Measurements from ENCODE around the gene GSAP.
A peak's percentile ranks its signal among the peaks of the same experiment; 100 is the strongest.
"Not testable (repeated sequence)": the region's sequence is repeated elsewhere in the genome, so short reads cannot be mapped to it uniquely, and the experiment has no call there.

Gene GSAP

DNA sequence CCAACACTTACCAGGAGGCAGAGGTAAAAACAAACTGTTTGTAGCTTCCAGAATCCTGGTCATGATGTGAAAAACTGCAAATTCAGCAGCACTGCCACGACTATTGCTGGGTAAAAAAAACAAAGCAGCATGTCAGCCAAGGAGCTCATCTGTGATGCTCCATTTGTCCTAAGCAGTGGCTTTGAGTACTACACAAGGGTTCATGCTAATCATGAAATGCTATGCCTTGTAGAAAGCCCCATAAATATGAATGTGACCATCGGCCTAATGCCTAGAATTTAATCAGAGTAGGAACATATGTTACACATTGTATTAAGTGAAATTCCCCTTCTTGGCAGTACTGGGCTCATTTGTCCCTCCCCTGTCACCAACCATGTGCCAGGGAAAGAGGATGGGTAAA, 95.4 kb downstream of the GSAP start:
- DNase-seq: no peak

DNA sequence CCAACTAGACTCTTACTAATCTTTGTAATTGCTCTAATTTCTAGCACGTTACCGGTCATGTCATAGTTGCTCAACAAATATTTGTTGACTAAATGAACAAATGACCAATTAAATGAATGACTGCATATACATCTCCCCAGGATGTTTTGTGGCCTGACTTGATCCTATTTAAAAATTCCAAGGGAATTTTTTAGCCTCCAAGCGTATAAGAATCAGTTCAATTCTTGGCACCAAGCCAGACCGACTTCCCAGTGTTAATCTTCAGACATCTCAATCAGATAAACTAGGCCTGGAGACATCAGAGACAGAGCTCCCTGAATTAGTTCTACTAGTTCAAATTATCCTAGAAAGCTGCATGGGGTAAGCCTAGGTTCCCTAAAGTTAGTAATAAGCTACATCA, 96.0 kb downstream of the GSAP start:
- no peak for DNase-seq

DNA sequence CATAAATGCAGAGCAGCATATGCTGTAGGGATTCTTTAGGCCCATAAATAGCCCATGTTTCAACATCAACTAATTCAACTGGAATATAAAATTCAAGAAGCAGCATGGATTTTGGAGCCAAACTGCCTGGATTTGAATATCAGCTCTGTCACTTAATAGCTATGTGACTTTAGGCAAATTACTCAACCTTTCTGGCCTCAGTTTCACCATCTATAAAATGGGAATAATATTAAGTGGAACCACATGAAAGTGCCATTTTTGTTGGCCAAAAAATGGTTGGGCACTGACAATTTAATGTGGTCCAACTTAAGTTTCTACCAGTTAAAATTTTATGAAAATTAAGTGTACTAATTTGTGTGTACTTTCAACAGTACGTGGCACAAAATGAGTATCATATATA, 98.1 kb downstream of the GSAP start:
- DNase-seq: no peak

DNA sequence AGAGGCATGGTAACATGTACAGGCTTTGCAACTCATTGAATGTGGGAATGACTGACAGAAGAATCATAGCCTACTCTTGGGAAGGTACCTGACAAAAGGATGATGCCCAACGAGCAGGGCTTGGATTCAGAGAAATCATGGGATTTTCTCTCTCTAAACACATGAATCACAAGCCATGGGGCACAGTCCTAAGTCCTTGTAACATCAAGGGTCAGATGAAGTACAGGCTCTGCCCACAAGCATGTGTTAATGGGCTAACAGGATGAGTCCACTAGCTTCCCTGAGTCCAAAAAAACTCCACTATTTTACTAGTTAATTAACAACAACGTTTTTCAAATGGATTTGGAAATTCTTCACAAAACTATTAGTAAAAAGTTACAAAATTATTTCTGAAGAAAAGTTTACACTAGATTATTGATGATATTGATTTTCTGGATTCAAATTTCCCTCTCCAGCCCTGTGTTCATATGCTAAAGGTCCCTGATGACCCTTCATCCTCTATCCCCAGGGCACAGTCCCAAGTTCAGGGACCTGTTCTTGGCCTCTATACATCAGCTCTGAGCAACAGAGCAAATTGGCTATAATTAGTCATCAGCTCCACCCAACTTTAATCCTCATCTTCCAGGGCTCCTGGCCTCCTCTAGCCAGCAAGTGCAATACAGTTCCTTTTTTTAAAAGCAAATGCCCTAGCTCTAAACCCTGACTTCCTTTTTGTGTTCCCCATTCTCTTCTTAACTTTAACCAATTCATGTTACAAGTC, 99.8 kb downstream of the GSAP start:
- DNase-seq: no peak

DNA sequence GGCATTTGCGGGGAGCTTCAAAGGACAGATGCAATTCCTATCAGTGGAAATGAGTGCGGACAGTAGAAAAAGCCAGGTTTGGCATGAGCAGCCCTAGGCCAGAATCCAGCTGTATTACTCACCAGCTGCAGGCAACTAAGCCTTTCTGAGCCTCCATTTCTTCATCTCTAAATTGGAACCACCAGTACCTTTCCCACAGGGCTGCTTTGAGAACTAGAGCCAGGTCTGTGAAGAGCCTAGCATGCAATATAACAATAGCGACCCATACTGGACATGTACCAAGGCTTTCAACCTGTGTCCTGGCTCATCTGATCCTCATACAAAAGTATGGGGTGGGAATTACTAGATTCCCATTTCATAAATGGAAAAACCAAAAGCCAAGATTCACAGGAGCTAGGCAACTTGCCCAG, 101.0 kb downstream of the GSAP start:
- DNase-seq: peak; percentile 20

DNA sequence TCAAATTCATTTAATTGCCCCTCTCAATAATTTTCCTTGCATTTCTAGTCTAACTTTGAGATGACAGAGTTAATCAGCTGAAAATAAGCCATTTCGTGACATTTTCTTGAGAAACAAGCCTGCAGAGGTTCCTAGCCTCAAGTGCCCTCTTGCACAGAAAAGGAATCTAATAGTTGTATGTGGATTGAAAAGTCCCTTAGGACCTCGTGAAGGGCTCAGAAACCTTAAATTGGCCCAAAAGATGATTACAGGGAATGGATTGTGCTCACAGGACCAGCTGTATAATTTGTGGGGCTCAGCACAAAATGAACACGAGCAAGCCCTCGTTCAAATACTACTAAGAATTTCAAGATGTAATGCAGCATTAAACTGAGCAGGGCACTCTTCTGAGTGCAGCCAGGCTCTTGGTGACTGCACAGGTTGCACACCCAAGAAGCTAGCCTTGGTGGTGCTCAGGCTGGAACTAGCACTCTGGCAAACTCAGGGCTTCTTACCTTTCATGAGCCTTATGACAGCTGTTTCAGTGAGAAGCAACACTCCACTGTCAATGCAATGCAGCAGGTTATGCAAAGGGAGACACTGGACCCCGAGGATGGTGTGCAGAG, 102.2 kb downstream of the GSAP start:
- no peak for DNase-seq

DNA sequence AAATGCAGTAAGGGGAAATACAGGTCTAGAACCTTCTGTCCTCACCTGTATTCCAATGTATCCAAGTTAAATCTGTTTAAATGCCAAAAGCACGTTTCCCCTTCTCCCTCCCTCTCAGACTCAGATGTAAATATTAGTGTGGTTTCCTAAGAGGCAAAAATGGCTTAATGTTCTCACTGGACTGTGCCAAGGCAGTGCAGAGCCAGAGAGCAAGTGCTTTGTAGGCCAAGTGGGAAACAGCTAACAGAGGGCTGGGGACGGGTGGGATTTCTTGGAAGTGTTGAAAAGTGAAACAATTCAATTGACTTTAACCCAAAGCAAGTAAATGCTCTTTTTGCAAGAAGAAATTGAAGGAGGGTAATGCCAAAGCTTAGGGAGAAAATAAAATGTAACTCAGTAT, 103.1 kb downstream of the GSAP start:
- no peak for DNase-seq

DNA sequence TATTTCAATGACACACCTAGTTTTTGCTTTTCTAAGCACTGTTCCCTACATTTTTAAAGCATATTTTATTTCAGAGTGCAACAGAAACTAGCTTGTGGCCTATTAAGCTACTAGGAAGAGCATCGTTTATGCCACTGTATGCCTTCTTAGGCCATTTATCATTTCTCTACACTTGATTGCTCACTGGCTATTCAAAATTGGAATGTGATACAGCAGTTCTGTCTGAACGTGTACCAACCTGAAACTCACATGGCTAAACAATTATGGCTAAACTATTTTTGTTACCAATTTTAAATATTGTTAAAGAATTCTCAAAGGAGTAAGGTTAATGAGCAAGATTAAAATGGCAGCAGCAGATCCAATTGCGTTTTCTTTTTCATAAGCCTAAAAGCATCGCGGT, 105.2 kb downstream of the GSAP start:
- DNase-seq: no peak

DNA sequence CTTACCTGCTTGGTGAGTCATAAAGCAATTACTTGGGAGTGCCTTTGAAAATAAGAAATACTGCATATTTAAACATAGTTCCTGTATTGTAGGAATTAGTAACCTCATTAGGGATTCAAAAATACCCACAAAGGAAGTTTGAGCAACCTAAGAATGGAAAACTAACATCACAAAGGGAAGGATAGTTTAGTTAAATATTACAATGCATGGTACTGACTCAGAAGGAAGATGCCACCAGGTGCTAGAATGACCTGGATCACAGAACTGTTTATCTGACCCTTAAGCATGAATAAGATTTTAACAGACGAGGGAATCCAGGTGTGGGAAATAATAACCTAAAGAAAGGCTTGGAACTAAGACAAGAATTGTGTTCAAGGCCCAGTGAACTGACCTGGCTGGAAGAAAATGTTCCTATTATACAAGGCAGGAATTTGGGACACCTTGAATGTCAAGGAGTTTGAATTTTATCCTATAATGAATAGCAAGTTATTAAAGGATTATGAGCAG, 106.4 kb downstream of the GSAP start:
- no peak for DNase-seq

DNA sequence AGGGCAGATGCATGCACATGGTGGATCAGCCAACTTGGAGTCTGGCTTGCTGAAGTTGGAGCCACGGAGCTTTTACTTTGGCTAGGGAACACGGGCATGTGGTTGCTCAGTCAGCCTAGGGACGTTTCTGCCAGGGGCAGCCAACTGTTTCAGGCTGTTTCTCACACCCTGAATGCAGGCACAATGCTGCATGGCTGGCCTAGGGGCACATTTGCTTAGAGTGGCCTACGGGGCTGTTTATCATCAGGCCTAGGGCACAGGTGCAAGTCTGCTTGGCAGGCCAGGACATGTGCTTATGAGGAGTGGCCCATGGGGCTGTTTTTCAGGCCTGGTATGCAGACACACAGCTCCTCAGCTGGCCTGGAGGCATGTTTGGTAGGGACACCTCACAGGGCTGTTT, 107.4 kb downstream of the GSAP start:
- no peak for DNase-seq

DNA sequence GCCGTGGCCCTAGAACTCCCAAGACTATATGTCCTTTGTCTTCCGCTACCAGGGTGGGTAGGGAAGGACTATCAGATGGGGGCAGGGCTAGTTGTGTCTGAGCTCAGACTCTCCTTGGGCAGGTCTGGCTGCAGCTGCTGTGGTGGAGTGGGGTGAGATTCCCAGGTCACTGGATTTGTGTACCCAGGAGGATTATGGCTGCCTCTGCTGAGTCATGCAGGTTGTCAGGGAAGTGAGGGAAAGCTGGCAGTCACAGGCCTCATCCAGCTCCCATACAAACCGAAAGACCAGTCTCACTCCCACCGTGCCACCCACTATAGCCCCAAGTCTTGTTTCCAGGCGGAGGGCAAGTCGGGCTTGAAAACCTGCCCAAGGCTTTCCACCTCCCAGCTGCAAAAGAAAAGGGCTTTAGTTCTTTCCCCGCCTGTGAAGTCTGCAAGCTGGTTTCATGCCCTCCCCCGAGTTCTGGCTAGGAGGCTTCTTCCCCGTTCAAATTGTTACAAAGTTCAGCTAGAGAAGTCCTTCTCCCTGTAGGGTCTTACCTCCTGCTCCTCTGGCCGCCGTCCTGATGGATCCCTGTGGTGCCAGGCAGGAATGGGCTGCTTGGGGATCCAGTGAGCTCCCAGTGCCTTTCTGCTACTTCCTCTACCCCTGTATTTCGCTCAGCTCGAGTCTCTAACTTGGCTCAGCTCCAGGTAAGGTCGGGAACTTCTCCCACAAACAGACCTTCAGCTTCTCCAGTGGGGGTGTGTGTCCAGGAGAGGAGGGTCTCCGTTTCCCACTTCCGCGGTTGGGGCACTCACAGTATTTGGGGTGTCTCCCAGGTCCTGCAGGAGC, 109.7 kb downstream of the GSAP start:
- no peak for DNase-seq

DNA sequence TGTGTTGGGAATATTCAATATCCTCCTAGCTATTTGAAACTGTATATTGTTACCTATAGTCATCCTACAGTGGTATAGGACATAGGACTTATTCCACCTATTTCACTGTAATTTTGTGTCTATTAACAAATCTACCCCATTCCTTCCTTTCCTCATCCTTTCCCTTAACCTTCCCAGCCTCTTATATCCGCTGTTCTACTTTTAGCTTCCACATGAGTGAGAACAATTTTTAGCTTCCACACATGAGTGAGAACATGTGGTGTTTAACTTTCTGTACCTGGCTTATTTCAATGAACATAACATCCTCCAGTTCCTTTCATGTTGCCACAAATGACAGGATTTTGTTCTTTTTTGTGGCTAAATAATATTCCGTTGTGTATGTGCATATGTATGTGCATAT, 120.6 kb downstream of the GSAP start:
- no peak for DNase-seq

DNA sequence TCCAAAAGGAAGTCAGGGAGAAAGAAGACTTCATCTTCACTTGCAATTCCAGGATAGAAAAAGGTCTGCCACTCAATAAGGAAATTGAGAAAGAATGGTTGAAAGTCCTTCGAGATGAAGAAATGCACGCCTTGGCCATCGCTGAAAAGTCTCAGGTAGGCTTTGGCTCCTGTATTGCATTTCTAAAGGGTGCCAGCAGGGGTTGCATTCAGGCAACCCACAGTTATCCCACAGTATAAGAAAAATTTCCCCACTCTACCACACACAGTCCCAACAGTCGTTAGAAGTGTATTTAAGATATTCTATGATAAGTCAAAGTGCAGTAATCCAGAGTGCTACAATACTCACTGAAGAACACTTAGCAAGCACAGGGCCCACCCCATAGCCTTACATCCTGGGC, 123.1 kb downstream of the GSAP start:
- no peak for DNase-seq

DNA sequence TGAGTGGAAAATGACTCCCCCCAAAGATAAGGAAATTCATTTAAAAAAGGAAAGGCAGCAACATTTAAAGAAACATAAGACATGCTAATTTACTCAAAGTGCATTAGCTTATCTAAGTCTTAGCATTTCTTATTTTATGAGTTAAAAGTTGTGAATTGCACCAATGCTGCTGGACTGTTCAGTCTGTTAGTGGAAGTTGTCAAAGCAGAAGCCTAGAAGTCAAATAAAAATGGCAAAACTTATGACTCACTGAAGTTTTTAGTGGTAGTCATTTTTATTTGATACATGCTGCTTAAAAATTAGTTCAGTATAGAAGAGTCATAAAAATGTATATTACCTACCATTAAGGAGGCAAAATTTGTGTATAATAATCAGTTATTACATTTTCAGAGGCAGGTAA, 125.7 kb downstream of the GSAP start:
- DNase-seq: no peak

DNA sequence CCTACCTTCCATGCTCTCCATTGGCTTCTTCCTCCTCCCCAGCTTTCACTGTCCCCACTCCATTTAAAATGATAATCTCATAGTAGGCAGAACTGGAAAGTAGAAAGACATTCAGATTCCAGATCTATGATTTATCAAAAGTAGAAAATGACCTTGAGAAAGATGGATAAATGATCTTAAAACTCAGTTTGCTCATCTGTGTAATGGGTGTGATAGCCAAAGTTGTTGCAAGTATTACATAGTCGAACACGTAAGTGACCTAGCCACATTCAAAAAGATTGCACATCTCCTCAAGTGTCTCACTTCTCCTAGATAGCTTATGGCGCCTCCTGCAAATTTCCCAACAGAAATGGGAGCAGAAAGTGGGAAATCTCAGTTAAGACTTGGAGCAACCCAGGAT, 126.8 kb downstream of the GSAP start:
- DNase-seq: no peak

DNA sequence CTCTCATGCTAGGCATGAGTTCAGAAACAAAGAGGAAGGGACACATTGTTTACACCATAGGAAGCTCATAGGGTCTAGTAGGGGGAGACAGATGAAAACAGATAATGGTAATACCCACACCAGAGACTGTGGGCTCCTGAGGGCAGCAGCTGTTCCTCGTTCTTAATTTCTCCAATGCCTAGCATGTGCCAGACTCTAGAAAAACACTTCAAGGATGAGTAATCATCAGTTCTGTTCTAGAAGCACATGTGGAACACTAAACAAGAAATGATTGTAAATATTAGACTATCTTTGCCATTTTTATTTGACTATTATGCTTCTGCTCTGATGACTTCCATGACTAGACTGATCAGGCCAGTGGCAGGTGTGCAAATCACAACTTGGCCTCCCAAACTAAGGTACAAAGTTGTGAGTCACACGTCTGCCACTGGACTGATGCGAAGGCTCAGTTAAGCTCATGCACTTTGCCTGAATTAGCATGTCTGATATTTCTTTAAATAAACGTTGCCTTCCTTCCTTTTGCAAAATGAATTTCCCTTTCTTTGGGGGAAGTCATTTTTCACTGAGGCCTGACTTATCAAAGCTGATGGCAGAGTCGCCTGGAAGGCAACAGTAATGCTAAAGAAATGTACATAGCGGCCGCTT, 127.4 kb downstream of the GSAP start:
- no peak for DNase-seq

DNA sequence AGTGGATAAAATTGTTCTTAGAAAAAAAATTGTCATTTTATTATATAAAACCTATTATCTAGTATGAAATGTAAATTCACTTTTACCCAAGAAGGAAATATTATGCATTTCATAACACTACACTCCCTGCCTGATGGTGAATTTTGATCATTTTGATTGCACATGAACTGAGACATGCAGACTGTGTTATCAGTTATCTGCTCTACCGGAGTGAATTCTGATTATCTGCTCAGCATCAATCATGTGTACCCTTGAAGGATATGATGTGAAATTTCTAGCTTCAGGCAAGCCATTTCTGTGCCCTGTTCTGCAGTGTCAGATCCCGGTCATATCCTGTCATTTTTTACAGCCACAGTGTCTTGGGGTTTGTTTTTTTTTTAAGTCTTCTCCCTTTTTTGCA, 131.5 kb downstream of the GSAP start:
- no peak for DNase-seq

DNA sequence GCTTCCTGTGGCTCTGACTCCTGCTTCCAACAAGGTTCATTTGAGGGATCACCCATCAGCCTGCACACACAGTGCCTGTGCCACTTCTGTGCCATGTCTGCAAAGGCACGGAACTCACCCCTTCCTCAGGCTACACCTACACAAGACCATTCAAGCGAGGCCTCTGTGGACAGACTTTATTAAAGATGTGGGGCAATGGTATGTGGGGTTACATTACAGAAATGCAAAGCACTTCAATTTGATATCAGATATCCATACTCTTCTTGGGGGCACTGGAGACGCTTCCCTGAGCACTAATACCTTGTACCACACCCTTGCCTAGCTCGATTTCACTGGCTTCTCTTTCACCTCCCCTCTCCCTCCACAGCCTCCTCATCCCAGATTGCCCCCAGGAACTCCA, 132.1 kb downstream of the GSAP start:
- DNase-seq: no peak

DNA sequence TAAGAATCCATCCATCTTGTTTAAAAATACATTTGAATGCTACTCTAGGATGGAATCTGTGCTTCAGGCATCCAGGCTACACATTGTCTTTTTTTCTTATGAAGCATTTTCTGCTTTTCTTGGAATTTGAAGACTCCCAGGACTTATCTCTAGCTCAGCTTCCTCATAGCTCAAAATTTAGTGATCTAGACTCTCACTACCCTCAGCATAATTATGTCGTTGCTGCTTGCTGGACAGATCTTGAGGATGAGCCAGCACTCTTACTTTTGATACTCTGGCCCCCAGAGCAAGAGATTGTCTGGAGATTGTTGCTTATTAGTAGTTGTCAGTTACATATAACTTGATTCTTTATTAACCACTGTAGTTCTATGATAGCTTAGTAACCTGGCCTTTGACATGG, 133.3 kb downstream of the GSAP start:
- no peak for DNase-seq

DNA sequence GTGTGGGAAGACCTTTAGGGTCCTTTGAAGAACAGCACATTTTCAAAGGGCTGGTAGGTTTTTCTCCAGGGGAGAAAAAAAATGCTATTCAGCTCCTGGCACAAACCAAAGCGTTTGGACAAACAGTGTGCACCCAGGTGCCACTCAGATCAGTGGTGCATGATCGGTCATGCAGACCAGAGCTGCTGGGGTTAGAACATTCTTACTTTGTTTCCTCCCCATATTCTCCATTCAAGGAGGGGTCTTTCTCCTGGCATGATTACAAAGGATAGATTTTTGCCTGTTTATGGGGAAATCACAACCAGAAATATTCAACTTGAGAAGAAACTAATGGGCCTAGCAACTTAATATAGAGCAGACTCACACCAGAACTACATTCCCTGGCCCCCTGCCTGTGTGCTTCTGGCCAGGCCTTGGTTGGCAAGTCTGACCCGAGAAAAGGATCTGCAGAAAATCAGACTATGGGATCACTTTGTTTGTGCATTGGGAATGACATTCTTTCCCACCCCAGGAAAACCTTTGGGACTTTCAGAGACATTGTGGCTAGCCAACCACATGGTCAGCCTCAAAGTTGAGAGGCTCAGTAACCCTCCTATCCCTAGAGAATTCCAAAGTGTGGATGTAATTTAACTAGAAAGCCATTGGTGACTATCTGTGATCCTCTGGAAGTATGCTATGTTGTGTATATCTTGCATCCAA, 134.2 kb downstream of the GSAP start:
- DNase-seq: no peak

DNA sequence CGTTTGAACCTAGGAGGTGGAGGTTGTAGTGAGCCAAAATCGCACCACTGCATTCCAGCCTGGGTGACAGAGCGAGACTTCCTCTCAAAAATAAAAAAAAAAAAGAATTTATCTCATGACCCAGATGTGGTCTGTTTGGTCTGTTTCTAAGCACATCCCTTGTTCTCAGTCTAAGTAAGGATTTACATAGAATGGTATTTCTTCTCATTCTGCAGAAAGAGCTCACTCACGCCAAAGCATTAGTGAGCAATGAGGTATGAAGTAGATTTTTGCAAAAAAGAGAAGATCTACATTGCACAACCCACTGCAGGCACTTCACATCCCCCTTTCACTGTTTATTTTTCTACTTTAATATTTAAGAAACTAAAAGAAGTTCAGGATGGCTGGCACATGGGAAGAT, 140.0 kb downstream of the GSAP start:
- no peak for DNase-seq

DNA sequence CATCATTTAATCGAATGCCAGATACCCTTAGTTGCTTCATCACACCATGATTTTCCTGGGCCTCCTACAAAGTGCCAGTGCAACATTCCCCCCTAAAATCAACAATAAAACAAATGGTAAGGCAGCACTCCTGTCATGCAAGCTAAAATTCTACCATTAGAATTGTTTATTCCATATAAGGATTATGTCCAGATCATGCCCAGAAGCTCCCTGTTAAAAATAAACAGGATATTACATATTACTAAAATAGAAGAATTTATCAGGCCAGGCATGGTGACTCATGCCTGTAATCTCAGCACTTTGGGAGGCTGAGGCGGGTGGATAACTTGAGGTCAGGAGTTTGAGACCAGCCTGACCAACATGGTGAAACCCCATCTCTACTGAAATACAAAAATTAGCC, 140.5 kb downstream of the GSAP start:
- not testable (repeated sequence) for DNase-seq

DNA sequence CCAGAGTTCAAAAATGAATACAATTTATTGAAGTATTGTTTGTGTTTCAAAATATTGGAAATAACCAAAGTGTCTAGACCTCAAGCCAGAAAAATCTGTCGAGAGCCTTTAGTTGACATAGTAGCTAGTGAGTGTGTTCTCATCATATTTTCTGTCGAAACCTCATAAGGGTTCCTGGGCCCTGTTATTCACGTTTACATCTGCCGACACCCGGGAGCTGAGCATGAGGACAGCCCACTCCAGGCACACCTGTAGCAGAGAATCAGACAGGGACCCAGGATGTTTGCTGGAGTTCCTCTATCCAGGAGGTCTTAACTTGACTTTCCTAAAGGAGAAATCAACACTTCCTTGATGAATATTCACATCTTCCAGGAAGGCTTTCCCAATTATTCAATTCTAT, 144.4 kb downstream of the GSAP start:
- no peak for DNase-seq

Measured in NCI-H1105 (cell line).